ENCODE results near the gene PDGFRA. TPM values are rescaled to one million over a fixed set of nuclear protein-coding genes. Genes with fewer than 3 reads are reported as not detected.

PDGFRA gene
- total RNA-seq, 1 donor from 2014 or later = 232 TPM

- DNase-seq (ENCODE audit: extremely low spot score, unreplicated experiment) = peak; percentile 53
- H3K27me3 Mint-ChIP-seq (ENCODE audit: unreplicated experiment) = no peaks in the 10 kb centered on the region
- no peaks in the 10 kb centered on the region for H3K9me3 Mint-ChIP-seq (ENCODE audit: unreplicated experiment)
- no peak overlapping the region for H3K27ac Mint-ChIP-seq (ENCODE audit: unreplicated experiment)
- no peaks in the 10 kb centered on the region for H3K36me3 Mint-ChIP-seq (ENCODE audit: unreplicated experiment)
- peaks cover 9% of the 10 kb centered on the region for H3K4me1 Mint-ChIP-seq (ENCODE audit: unreplicated experiment)
- no peak for TF ChIP-seq CTCF (IDR thresholded peaks at IDR 0.05)
- no peak overlapping the region for H3K4me3 Mint-ChIP-seq (ENCODE audit: unreplicated experiment)
Measured at GRCh38 chr4:54187148-54187547, 41.9 kb upstream of the PDGFRA start.

- no peak overlapping the region for H3K4me3 Mint-ChIP-seq (ENCODE audit: unreplicated experiment)
- no peak overlapping the region for H3K27ac Mint-ChIP-seq (ENCODE audit: unreplicated experiment)
- H3K36me3 Mint-ChIP-seq (ENCODE audit: unreplicated experiment) = no peaks in the 10 kb centered on the region
- no peaks in the 10 kb centered on the region for H3K9me3 Mint-ChIP-seq (ENCODE audit: unreplicated experiment)
- TF ChIP-seq CTCF (IDR thresholded peaks at IDR 0.05) = no peak
- no peaks in the 10 kb centered on the region for H3K27me3 Mint-ChIP-seq (ENCODE audit: unreplicated experiment)
- peaks cover 9% of the 10 kb centered on the region for H3K4me1 Mint-ChIP-seq (ENCODE audit: unreplicated experiment)
- DNase-seq (ENCODE audit: extremely low spot score, unreplicated experiment) = no peak
Measured at GRCh38 chr4:54189140-54189539, 40.0 kb upstream of the PDGFRA start.

GRCh38 chr4:54192811-54193210 is 36.3 kb upstream of the PDGFRA start:
- TF ChIP-seq CTCF (IDR thresholded peaks at IDR 0.05) = no peak
- no peak overlapping the region for H3K4me3 Mint-ChIP-seq (ENCODE audit: unreplicated experiment)
- no peaks in the 10 kb centered on the region for H3K9me3 Mint-ChIP-seq (ENCODE audit: unreplicated experiment)
- no peaks in the 10 kb centered on the region for H3K27me3 Mint-ChIP-seq (ENCODE audit: unreplicated experiment)
- DNase-seq (ENCODE audit: extremely low spot score, unreplicated experiment) = no peak
- no peak overlapping the region for H3K27ac Mint-ChIP-seq (ENCODE audit: unreplicated experiment)
- peaks cover 19% of the 10 kb centered on the region for H3K4me1 Mint-ChIP-seq (ENCODE audit: unreplicated experiment)
- H3K36me3 Mint-ChIP-seq (ENCODE audit: unreplicated experiment) = no peaks in the 10 kb centered on the region

GRCh38 chr4:54197926-54198325 is 31.2 kb upstream of the PDGFRA start:
- H3K27me3 Mint-ChIP-seq (ENCODE audit: unreplicated experiment) = no peaks in the 10 kb centered on the region
- H3K4me1 Mint-ChIP-seq (ENCODE audit: unreplicated experiment) = peaks cover 13% of the 10 kb centered on the region
- no peak for DNase-seq (ENCODE audit: extremely low spot score, unreplicated experiment)
- H3K27ac Mint-ChIP-seq (ENCODE audit: unreplicated experiment) = peak overlapping the region; percentile 36
- no peak for TF ChIP-seq CTCF (IDR thresholded peaks at IDR 0.05)
- H3K9me3 Mint-ChIP-seq (ENCODE audit: unreplicated experiment) = peaks cover 5% of the 10 kb centered on the region
- H3K4me3 Mint-ChIP-seq (ENCODE audit: unreplicated experiment) = no peak overlapping the region
- H3K36me3 Mint-ChIP-seq (ENCODE audit: unreplicated experiment) = no peaks in the 10 kb centered on the region

- peaks cover 13% of the 10 kb centered on the region for H3K4me1 Mint-ChIP-seq (ENCODE audit: unreplicated experiment)
- no peak overlapping the region for H3K27ac Mint-ChIP-seq (ENCODE audit: unreplicated experiment)
- no peaks in the 10 kb centered on the region for H3K27me3 Mint-ChIP-seq (ENCODE audit: unreplicated experiment)
- H3K4me3 Mint-ChIP-seq (ENCODE audit: unreplicated experiment) = no peak overlapping the region
- no peak for TF ChIP-seq CTCF (IDR thresholded peaks at IDR 0.05)
- peaks cover 5% of the 10 kb centered on the region for H3K9me3 Mint-ChIP-seq (ENCODE audit: unreplicated experiment)
- no peaks in the 10 kb centered on the region for H3K36me3 Mint-ChIP-seq (ENCODE audit: unreplicated experiment)
- DNase-seq (ENCODE audit: extremely low spot score, unreplicated experiment) = no peak
Measured at GRCh38 chr4:54199919-54200318, 29.2 kb upstream of the PDGFRA start.
